ENCODE measurements around the gene CD3G. TPM values are rescaled to one million over a fixed set of nuclear protein-coding genes. Genes with fewer than 3 reads are reported as not detected.

CD3G gene
- total and polyA plus RNA-seq, 2 of the 8 experiments (the other 6 are each of a cell fraction or from before 2014, with no cell fraction given) = not detected

DNA sequence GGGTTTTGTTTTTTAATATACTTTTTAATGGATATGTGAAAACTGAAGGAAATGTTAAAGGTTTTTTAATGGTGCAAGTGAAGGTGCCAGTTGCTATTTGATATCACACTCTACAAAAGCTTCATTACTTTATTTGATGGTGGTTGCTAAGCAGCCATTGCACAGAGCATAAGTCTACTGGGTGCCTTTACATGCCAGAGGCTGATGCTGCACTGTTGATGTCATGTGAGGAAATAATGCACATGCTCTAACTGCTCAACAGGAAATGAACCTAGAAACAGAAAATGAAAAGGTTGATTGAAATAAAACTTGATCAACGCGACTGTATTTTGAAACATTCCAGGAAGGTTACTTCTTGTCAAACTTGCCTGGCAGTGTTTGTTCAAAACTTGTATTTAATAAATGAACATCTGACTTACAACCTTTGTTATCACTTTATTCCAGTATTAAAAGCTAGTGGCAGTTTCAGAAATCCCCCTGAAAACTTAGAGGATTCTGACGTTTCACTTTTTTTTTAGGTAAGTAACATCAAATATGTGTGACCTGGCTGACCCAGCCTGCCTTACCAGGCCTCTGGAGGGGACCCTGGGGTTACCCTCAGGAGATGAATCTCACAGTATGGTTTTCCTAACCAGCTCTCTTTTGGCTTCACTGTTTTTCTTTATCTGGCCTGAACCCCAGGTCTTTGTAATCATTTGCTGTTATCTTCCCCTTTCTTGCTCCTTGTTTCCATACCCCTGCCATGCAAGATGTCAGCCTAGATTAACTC, 54.8 kb downstream of the CD3G start (continued):
- no peak for TF ChIP-seq CTBP2 (IDR thresholded peaks at IDR 0.05; ENCODE audit: borderline replicate concordance, insufficient read depth, insufficient read length, low read length)
- TF ChIP-seq HDAC6 (IDR thresholded peaks at IDR 0.05; ENCODE audit: low read depth, low read length) = no peak
- no peak for TF ChIP-seq CREB1 (IDR thresholded peaks at IDR 0.05)
- no peak for TF ChIP-seq JUND (IDR thresholded peaks at IDR 0.05; ENCODE audit: low read length)
